Right cardiac atrium (tissue), 5 donors: ENCODE measurements around the gene TRA2A. TPM values are rescaled to one million over a fixed set of nuclear protein-coding genes. Genes with fewer than 3 reads are reported as not detected.
A peak's percentile ranks its signal among the peaks of the same experiment; 100 is the strongest.

Experiments used
- ATAC-seq, 2 donors: fragments of 200-7000 bp; cut with Tn5 transposase; one replicate each; pipeline versions ENCODE4 v1.8.0 to v1.9.1; 2020; ENCODE audit warnings: moderate library complexity in 2 of 2, mild to moderate bottlenecking in 1 of 2
- DNase-seq, 3 donors: peaks; one replicate each; pipeline ENCODE4 v3.0.0-alpha.2; 2020
- H3K27ac ChIP-seq: one replicate; pipeline ENCODE4 v1.5.1; 2013; ENCODE audit warnings: mild to moderate bottlenecking, low read length, control low read depth, moderate library complexity
- H3K27me3 ChIP-seq: one replicate; pipeline ENCODE4 v1.6.1; 2013; ENCODE audit not compliant: control insufficient read depth, insufficient read depth
- H3K4me1 ChIP-seq: one replicate; pipeline ENCODE4 v1.6.1; 2013; ENCODE audit warnings: low read length; ENCODE audit not compliant: control insufficient read depth, insufficient read depth
- H3K4me3 ChIP-seq: one replicate; pipeline ENCODE4 v1.5.1; 2013; ENCODE audit warnings: low read length, control low read depth
- H3K9me3 ChIP-seq: one replicate; pipeline ENCODE4 v1.6.1; 2013; ENCODE audit warnings: low read length; ENCODE audit not compliant: control insufficient read depth
- WGBS: extraction: QIAGEN DNeasy Blood & Tissue Kit; methylation state at CpG from one replicate; pipeline ENCODE4 v1.1.7; 2013; 5-methylcytosine and 5-hydroxymethylcytosine counted together
- intact Hi-C, 4 donors: fragments of 100-400 bp; cut with DNase I; formaldehyde crosslinking; loops; one replicate each; pipeline versions ENCODE4 v1.11.0 to v1.14.0; 2022 to 2023
- polyA plus RNA-seq: library from polyadenylated mRNA; stranded (reverse); fragments of 200-250 nt; gene quantifications from one replicate; pipeline ENCODE4 v1.2.3, GENCODE V29; 2013
- total RNA-seq, 4 donors: library from RNA; stranded (reverse); fragmentation: NEBNext Ultra II Directional; extraction: Animal tissue kit (Norgen Biotek cat#: 25700); gene quantifications; one replicate each; pipeline ENCODE4 v1.2.1, GENCODE V29; 2021
- donor health status: healthy with polysubstance abuse.
- donor health status: DM: no; HTN: yes; CAD: no.
- donor health status: DM: no; HTN: no; CAD: no.
- donor health status: DM: no; HTN: yes; CAD: no; lungs with severe emphysema.
- donor health status: DM: yes; HTN: yes; CAD: no.

The TRA2A gene
- total and polyA plus RNA-seq, 5 donors, result 31.9 to 52.1 (median 40.4) TPM

DNA sequence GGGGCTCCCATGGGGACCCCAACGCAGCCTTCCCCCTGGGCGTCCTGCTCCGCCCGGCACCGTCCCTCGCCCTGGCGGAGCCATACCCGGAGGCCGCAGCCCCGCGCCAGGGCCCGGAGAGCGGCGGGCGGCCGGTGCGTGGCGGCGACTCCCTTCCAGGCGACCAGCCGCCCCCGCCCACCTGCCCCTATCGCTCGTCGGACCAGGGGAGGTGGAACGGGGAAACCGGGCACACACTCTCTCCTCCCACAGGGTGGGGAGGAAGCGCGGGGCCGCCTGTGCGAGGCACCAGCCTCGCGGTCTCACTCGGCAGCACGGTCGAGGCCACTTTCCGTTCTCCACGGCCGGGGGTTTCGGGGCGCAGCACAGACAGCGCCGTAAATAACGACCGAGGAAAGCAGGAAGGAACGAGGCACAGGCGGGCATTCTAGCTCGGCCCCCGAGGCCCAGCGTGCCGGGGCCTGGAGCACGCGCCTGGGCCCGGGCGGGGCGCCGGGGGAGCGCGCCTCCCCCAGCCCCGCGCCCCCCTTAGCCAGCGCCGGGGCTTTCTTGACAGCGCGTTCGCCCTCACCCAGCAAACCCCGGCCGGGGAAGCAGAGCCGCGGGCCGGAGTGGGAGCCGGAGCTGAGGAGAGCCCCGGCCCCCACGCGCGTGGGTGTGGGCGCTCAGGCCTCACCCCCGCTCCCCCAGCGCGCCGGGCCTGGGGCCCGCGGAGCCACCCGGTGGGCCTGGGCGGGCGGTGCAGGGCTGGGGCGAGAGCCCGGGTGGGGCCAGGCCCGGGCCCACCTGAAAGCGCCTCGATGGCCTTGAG lies 62.4 kb downstream of the TRA2A start:
- Histone ChIP-seq H3K9me3 (no peaks in the 10 kb centered on the region), H3K27ac (no peak overlapping the region), H3K4me1 (peaks cover 2% of the 10 kb centered on the region), H3K4me3 (peak overlapping the region; percentile 25), H3K27me3 (peaks cover 2% of the 10 kb centered on the region)
- peak; percentile 25 to 42 for ATAC-seq
- WGBS, result 2% methylated on average over 91 of the region's 91 CpGs
- intact Hi-C loops, result no loop called here
- DNase-seq, result peak in 1 of 3 donors; percentile 43

DNA sequence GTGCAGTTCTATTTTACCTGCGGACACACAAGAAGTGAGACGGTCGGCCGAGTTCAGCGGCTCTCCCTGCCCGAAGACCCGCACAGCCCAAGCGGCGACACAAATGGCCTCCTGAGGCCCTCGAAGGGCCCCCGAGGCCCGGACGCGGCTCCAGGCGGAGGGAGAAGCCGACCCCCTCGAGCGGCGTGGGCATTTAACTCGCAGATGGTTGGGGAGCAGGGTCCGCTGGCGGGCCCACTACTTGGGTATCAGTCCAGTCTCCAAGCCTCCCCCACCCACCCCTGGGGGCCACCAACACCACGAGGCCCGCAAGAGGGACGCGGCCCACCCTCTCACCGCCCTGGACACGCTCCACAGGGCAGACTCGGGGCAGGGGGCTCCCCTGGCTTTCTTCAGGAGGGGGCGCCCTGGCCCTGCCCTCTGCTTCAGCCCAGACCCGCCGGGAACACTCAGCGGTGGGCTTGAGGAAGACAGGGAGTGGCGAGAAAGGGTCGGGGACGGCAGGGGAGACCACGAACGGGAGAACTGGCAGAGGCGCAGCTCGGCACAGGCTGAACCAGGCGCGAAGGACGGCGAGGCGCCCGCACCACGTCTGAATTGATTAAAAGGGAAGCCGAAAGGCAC lies 63.1 kb downstream of the TRA2A start:
- DNase-seq (peak in 2 of 3 donors; percentile 42 to 47), ATAC-seq (peak in 1 of 2 donors; percentile 27)
- no peaks in the 10 kb centered on the region for H3K9me3 ChIP-seq
- H3K4me3 ChIP-seq, result no peak overlapping the region
- intact Hi-C loops, result no loop called here
- 4% methylated on average over 48 of the region's 48 CpGs for WGBS
- H3K27ac ChIP-seq, result no peak overlapping the region
- H3K4me1 ChIP-seq, result peaks cover 2% of the 10 kb centered on the region
- peaks cover 2% of the 10 kb centered on the region for H3K27me3 ChIP-seq

DNA sequence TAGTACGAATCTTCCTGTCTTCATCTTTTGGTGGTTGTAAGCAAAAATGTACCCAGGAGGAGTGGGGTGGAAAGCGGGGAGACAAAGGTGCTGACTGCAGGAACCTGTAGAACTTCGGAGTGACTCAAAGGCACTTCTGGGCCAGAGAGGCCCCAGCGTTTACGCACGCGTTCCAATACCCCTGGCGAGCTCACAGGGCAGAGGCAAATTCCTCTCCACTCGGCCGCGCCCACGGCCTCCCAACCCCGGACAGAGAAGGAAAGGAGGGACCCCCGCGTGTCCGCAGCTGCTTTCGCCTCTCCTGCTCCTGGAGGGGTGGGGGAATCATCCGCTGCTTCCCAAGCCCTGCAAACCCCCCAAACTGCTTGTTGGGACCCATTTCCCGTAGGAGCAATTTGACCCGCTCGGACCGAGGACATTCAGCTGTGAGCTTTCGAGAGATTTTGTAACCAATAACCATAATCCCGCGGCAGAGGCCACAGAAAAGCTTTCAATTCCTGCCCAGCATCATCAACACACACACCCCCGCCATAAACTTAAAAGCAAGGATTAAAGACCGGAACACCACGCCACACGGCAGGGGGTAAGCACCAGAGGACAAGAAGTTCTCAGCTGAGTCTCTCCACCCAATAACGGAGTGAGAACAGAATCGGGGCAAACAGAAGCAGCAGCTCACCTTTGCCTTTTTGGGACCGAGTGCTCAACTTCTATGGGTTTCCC lies 63.8 kb downstream of the TRA2A start:
- WGBS, result 3% methylated on average over 32 of the region's 32 CpGs
- no peak for DNase-seq
- peaks cover 2% of the 10 kb centered on the region for H3K27me3 ChIP-seq

DNA sequence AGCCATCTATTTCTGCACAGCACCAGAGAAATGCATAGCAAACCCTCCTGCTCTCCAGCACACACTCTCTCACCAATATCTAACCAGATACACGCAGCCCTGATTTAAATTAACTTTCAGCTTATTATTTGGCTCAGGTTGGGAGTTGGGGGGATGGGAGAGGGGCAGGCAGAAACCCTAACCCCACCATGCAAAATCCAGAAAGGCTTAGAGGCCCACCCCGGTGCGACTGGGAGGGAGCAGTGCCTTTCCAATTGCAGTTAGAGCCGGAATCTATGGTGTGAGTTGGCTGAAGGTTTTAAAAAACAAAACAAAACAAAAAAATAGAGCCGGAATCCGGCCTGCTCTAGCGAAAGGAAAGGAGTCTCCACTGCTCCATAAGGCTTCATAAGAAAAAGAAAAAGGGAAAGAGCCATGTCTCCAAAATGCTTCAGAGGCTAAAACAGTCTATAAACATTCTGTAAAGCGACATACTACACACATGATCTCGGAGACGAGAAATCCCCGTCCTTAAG lies 64.4 kb downstream of the TRA2A start:
- intact Hi-C loops, result no loop called here
- ATAC-seq (no peak), DNase-seq (no peak)
- peaks cover 2% of the 10 kb centered on the region for H3K27me3 ChIP-seq
- 21% methylated on average over 11 of the region's 11 CpGs for WGBS
- H3K27ac ChIP-seq, result no peak overlapping the region
- peaks cover 2% of the 10 kb centered on the region for H3K4me1 ChIP-seq
- no peaks in the 10 kb centered on the region for H3K9me3 ChIP-seq
- H3K4me3 ChIP-seq, result no peak overlapping the region

More for the DNA sequence above, 63.8 kb downstream of the TRA2A start:
- ATAC-seq, result peak in 1 of 2 donors; percentile 38
- no peak overlapping the region for H3K27ac ChIP-seq
- H3K4me3 ChIP-seq, result no peak overlapping the region
- peaks cover 2% of the 10 kb centered on the region for H3K4me1 ChIP-seq
- no peaks in the 10 kb centered on the region for H3K9me3 ChIP-seq
- intact Hi-C loops, result no loop called here

DNA sequence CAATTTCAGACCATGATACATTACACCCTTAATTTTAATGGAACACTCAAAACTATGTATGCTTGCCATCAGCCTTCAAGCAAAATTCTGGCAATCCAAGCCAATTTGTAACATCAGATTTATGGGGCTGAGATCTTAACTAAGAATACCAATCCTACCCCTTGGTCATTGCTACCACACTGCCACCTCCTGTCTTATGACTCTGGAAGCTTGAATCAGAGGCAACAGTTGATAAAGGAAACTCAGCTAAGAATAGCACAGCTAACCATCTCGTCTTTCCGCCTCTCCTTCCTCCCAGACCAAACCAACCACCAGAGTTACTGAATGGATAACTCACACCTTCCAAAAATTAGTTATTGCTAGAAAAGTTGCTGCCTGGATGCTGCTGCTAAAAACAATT lies 68.9 kb downstream of the TRA2A start:
- Histone ChIP-seq H3K27me3 (peaks cover 7% of the 10 kb centered on the region), H3K9me3 (no peaks in the 10 kb centered on the region), H3K27ac (no peak overlapping the region), H3K4me3 (no peak overlapping the region), H3K4me1 (no peaks in the 10 kb centered on the region)
- WGBS, result 5% methylated on average over 2 of the region's 2 CpGs
- intact Hi-C loops, result loop anchor here in 2 of 4 donors (5.0 kb wide), 2 partner anchors 181 to 186 kb away; no protein-coding TSS in a partner anchor
- no peak for DNase-seq
- ATAC-seq, result peak; percentile 83 to 87

DNA sequence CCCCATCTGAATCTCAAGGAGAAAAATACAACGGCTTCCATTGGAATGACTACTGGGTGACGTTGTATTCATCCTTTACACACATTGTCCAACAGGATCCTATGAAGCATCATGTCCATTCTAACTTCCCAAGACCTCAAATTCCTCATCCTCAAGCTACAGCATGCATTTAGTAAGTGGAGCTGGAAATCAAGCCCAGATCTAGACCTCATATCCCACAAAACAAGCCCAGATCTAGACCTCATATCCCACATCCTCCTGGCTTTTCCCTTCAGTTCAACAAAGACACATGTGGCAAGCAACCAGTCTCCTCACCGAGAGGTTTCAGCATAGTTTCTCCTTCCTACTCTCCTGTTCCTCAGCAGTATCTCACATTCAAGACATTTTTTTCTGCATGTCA lies 73.7 kb downstream of the TRA2A start:
- no peak for ATAC-seq

DNA sequence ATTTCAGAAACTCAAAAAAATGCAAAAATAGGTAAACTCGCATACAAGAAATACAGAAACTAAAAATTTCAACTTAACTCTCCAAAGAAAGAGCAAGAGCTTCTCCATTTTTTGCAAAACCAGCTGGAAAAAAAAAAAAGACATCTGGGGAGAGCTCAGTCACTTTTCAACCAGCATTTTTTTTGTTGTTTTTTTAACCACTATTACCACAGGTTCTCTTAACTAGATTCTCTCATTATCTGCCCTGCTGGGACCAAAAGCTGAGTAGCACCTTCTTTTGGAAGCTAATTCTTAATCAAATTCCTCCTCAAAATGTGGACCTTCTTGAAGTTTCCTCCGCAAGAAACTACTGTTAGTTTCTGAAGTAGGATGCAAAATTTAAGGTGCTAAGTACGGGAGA lies 75.7 kb downstream of the TRA2A start:
- ATAC-seq (no peak), DNase-seq (no peak)
- Histone ChIP-seq H3K4me3 (no peak overlapping the region), H3K27ac (no peak overlapping the region), H3K4me1 (no peaks in the 10 kb centered on the region), H3K27me3 (peaks cover 5% of the 10 kb centered on the region), H3K9me3 (no peaks in the 10 kb centered on the region)
- intact Hi-C loops, result no loop called here
- WGBS, result 91% methylated on average over 3 of the region's 3 CpGs

More for the DNA sequence above, 73.7 kb downstream of the TRA2A start:
- Histone ChIP-seq H3K27ac (no peak overlapping the region), H3K27me3 (peaks cover 7% of the 10 kb centered on the region), H3K4me3 (no peak overlapping the region), H3K4me1 (no peaks in the 10 kb centered on the region), H3K9me3 (no peaks in the 10 kb centered on the region)
- intact Hi-C loops, result no loop called here
- WGBS, result 87% methylated on average over 3 of the region's 3 CpGs
- no peak for DNase-seq

DNA sequence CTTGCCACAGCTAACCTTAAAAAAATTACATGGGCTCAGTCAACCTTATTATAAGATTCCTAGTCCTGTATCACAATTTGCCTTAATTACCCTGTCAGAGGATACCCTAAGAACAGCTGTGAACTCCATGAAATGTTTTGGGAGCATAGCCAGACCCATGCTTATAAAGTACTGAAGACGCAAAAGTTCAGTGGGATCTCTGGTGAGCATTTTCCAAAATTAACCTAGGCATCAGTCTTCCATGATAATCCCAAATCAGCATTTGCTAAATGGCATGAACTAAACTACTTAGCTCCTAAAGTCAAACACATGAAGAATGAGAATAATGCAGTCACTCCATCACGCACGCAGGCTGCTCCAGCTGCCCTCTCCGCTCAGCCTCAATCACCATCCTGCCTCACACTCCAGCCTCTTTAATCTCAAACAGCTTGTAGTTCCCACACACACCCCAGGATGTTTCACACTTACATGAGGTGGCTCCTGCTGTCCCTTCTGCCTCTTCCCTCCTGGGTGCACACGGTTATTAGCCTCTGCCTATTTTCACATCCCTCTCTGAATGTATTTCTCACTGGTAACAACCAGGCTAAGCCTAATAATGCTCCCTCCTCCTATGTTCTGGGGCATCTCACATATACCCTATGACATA lies 76.8 kb downstream of the TRA2A start:
- intact Hi-C loops, result no loop called here
- H3K27me3 ChIP-seq, result peaks cover 5% of the 10 kb centered on the region
- WGBS, result 75% methylated on average over 5 of the region's 5 CpGs
- DNase-seq, result no peak
- no peak overlapping the region for H3K27ac ChIP-seq
- no peak overlapping the region for H3K4me3 ChIP-seq
- H3K9me3 ChIP-seq, result no peaks in the 10 kb centered on the region
- H3K4me1 ChIP-seq, result no peaks in the 10 kb centered on the region
- no peak for ATAC-seq
